ENCODE measurements around the gene THSD4. TPM values are rescaled to one million over a fixed set of nuclear protein-coding genes. Genes with fewer than 3 reads are reported as not detected.

The THSD4 gene
- total RNA-seq, 1 experiment from 2014 or later = 65.4 TPM

GRCh38 chr15:71152542-71152941 is 37.3 kb downstream of the THSD4 start:
- intact Hi-C loops (cut with micrococcal nuclease; ENCODE audit: unreplicated experiment) (no loop called here), in situ Hi-C loops (cut with HindIII; ENCODE audit: low pct_unique_long_range_greater_than_20kb, low sequenced_read_pairs) (no loop called here)
- no peak overlapping the region for H3K27ac ChIP-seq (ENCODE audit: low read length)
- ChIA-PET CTCF (interaction anchor here (0.7 kb wide), 1 partner anchor 10 kb away, joined by 3 read pairs; no protein-coding TSS in a partner anchor), POLR2A (no interaction called here)
- H3K36me3 ChIP-seq (ENCODE audit: control insufficient read depth, insufficient read depth, low read length) = no peaks in the 10 kb centered on the region
- DNase-seq (ENCODE audit: low read depth, low spot score) = no peak
- ATAC-seq = no peak
- no peaks in the 10 kb centered on the region for H3K9me3 ChIP-seq (ENCODE audit: control insufficient read depth, insufficient read depth, low read depth, low read length)
- H3K4me3 ChIP-seq (ENCODE audit: low read depth in 2 of 2, low read length in 2 of 2) = no peak overlapping the region
- TF ChIP-seq SIN3A (IDR thresholded peaks at IDR 0.05; ENCODE audit: borderline replicate concordance, insufficient read depth, low read depth, low read length) (no peak), POLR2AphosphoS5 (IDR thresholded peaks at IDR 0.05; ENCODE audit: low read depth, low read length) (no peak), REST (IDR thresholded peaks at IDR 0.05; ENCODE audit: insufficient read depth in 1 of 2, low read depth in 2 of 2, low read length in 1 of 2) (no peak), CTCF (IDR thresholded peaks at IDR 0.05) (no peak), TCF7L2 (IDR thresholded peaks at IDR 0.05; ENCODE audit: low read depth, low read length) (no peak)
- no peaks in the 10 kb centered on the region for H3K27me3 ChIP-seq (ENCODE audit: control insufficient read depth, insufficient read depth, low read length)
- H3K4me1 ChIP-seq (ENCODE audit: control insufficient read depth, insufficient read depth, low read length) = peaks cover 18% of the 10 kb centered on the region
- BruUV-seq (replicated peaks) = no TSS peak

GRCh38 chr15:71153823-71154524 is 38.7 kb downstream of the THSD4 start:
- DNase-seq (ENCODE audit: low read depth, low spot score) = no peak
- ChIA-PET CTCF (no interaction called here), POLR2A (interaction anchor here (0.6 kb wide), 1 partner anchor 56 kb away, joined by 25 read pairs; no protein-coding TSS in a partner anchor)
- ATAC-seq = no peak
- no TSS peak for BruUV-seq (replicated peaks)
- TF ChIP-seq POLR2AphosphoS5 (IDR thresholded peaks at IDR 0.05; ENCODE audit: low read depth, low read length) (no peak), REST (IDR thresholded peaks at IDR 0.05; ENCODE audit: insufficient read depth in 1 of 2, low read depth in 2 of 2, low read length in 1 of 2) (no peak), CTCF (IDR thresholded peaks at IDR 0.05) (no peak), TCF7L2 (IDR thresholded peaks at IDR 0.05; ENCODE audit: low read depth, low read length) (no peak), SIN3A (IDR thresholded peaks at IDR 0.05; ENCODE audit: borderline replicate concordance, insufficient read depth, low read depth, low read length) (no peak)
- Histone ChIP-seq H3K4me1 (ENCODE audit: control insufficient read depth, insufficient read depth, low read length) (peaks cover 13% of the 10 kb centered on the region; the same call in 1 of the 2 replicates), H3K27me3 (ENCODE audit: control insufficient read depth, insufficient read depth, low read length) (no peaks in the 10 kb centered on the region), H3K36me3 (ENCODE audit: control insufficient read depth, insufficient read depth, low read length) (no peaks in the 10 kb centered on the region), H3K27ac (ENCODE audit: low read length) (no peak overlapping the region), H3K4me3 (ENCODE audit: low read depth in 2 of 2, low read length in 2 of 2) (no peak overlapping the region), H3K9me3 (ENCODE audit: control insufficient read depth, insufficient read depth, low read depth, low read length) (no peaks in the 10 kb centered on the region)
- intact Hi-C loops (cut with micrococcal nuclease; ENCODE audit: unreplicated experiment) = no loop called here
- in situ Hi-C loops (cut with HindIII; ENCODE audit: low pct_unique_long_range_greater_than_20kb, low sequenced_read_pairs) = no loop called here
